Left renal cortex interstitium (tissue), 4 donors: ENCODE measurements around the gene ELMOD3. TPM values are rescaled to one million over a fixed set of nuclear protein-coding genes. Genes with fewer than 3 reads are reported as not detected.
"Not testable (repeated sequence)": the region's sequence is repeated elsewhere in the genome, so short reads cannot be mapped to it uniquely, and the experiment has no call there.

ENCODE experiments used
- DNase-seq, 4 donors: peaks; one replicate each; pipeline ENCODE4 v3.0.0-alpha.2; 2013; ENCODE audit warnings: low read depth in 4 of 4, low spot score in 2 of 4, missing footprints in 1 of 4
- polyA plus RNA-seq, 4 donors: library from polyadenylated mRNA; unstranded; fragments of 120-200 nt; gene quantifications; one replicate each; pipeline ENCODE4 v1.2.1, GENCODE V29; 2013; ENCODE audit not compliant: insufficient read length in 4 of 4

ELMOD3 gene
- polyA plus RNA-seq, 4 donors = 21.0 to 37.7 (median 30.0) TPM

GRCh38 chr2:85438201-85439024 lies 83.8 kb downstream of the ELMOD3 start:
- DNase-seq = no peak

GRCh38 chr2:85439025-85439472 lies 84.5 kb downstream of the ELMOD3 start:
- DNase-seq = no peak

DNA sequence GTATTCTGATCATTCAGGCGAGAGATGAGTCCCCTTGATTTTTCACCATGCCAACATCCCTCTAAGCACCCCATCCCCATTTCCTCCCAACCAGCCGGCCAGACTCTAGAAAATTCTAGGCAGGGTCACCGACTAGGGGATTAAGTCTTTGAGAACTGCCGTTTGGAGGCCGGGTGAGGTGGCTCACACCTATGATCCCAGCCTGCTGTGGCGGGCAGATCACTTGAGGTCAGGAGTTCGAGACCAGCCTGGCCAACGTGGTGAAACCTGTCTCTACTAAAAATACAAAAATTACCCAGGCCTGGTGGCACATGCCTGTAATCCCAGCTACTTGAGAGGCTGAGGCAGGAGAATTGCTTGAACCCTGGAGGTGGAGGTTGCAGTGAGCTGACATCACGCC lies 85.0 kb downstream of the ELMOD3 start:
- DNase-seq = not testable (repeated sequence)

DNA sequence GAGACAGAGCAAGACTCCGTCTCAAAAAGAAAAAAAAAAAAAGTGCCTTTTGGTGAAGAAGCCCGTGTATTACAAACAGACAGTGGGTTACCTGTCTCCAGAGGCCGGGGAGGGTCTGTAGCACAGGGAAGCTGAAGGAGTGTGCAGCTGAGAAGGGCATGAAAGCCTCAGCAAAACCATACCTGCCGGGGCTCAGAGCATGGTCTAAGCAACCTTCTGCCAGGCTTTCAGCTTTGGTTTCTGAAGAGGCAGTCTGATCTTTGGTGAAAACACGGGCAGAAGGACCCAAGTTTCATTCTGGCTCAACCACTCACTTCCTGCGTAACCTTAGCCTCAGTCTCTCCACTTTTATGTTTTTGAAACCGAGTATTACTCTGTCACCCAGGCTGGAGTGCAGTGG lies 85.4 kb downstream of the ELMOD3 start:
- DNase-seq = no peak

- no peak for DNase-seq
These were observed 86.2 kb downstream of the ELMOD3 start for GRCh38 chr2:85440729-85441128.

Other genes with a start within 250 kb of the ELMOD3 start
- 10 to 100 TPM; 39.4 to 70.4 (median 57.1) TPM for gene TCF7L1, start 221.4 kb upstream of the ELMOD3 start, polyA plus RNA-seq
- gene TGOLN2, start 26.8 kb upstream of the ELMOD3 start, polyA plus RNA-seq = 100 to 1,000 TPM; 113 to 136 (median 127) TPM
- 10 to 100 TPM; 17.5 to 27.8 (median 26.8) TPM for gene RETSAT, start 241 bp upstream of the ELMOD3 start, polyA plus RNA-seq
- 100 to 1,000 TPM in 3 of 4 donors, 10 to 100 TPM in 1; 94.7 to 144 (median 133) TPM for gene CAPG, start 55.6 kb downstream of the ELMOD3 start, polyA plus RNA-seq
- 1 to 10 TPM in 2 of 4 donors, under 1 TPM in 2; 0.56 to 1.4 (median 0.95) TPM for gene SH2D6, start 63.9 kb downstream of the ELMOD3 start, polyA plus RNA-seq
- gene MAT2A, start 184.4 kb downstream of the ELMOD3 start, polyA plus RNA-seq = 100 to 1,000 TPM; 277 to 434 (median 344) TPM
- 10 to 100 TPM; 42.1 to 48.1 (median 43.3) TPM for gene GGCX, start 206.7 kb downstream of the ELMOD3 start, polyA plus RNA-seq
- 10 to 100 TPM; 86.5 to 99.5 (median 91.1) TPM for gene VAMP8, start 222.8 kb downstream of the ELMOD3 start, polyA plus RNA-seq
- 10 to 100 TPM; 37.1 to 54.2 (median 45.7) TPM for gene VAMP5, start 229.7 kb downstream of the ELMOD3 start, polyA plus RNA-seq
- gene RNF181, start 241.0 kb downstream of the ELMOD3 start, polyA plus RNA-seq = 100 to 1,000 TPM; 127 to 154 (median 143) TPM
- gene TMEM150A, start 247.9 kb downstream of the ELMOD3 start, polyA plus RNA-seq = 10 to 100 TPM; 33.7 to 43.0 (median 36.7) TPM